ELF-1 (cell line): ENCODE results near the gene ADRA2B.
A peak's percentile ranks its signal among the peaks of the same experiment; 100 is the strongest.
"Not testable (repeated sequence)": the region's sequence is repeated elsewhere in the genome, so short reads cannot be mapped to it uniquely, and the experiment has no call there.

ENCODE experiments used
- DNase-seq: peaks from one replicate; pipeline ENCODE4 v3.0.0-alpha.2; 2016; ENCODE audit warnings: low read depth, low spot score

The ADRA2B gene

DNA sequence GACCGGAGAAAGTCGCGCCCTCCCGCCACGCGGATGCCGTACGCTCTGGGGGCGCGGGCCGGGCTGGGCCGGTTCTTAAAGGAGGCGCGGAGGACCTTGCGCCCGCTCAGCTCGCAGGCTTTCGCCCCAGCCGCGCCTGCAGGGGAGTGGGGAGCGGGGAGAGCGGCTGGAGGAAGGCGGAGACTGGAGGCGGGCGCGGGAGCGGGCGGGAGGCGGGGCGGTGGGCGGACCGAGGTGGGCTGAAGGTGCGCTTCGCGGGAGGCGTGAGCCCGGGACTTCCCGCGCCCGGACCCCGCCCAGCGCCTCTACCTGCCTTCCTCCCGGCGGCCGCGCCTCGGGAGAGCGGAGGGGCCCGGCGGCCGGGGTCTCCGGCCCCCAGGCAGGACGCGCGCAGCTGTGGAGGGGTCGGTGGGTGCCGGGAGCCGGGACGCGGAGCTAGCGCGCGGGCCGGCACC lies at the start of gene ADRA2B:
Gene ADRA2B (minus strand): TSS at position 148 of the 455 bp plus-strand sequence. CDS start 422 bp downstream, outside the sequence.
- DNase-seq = peak; percentile 62

DNA sequence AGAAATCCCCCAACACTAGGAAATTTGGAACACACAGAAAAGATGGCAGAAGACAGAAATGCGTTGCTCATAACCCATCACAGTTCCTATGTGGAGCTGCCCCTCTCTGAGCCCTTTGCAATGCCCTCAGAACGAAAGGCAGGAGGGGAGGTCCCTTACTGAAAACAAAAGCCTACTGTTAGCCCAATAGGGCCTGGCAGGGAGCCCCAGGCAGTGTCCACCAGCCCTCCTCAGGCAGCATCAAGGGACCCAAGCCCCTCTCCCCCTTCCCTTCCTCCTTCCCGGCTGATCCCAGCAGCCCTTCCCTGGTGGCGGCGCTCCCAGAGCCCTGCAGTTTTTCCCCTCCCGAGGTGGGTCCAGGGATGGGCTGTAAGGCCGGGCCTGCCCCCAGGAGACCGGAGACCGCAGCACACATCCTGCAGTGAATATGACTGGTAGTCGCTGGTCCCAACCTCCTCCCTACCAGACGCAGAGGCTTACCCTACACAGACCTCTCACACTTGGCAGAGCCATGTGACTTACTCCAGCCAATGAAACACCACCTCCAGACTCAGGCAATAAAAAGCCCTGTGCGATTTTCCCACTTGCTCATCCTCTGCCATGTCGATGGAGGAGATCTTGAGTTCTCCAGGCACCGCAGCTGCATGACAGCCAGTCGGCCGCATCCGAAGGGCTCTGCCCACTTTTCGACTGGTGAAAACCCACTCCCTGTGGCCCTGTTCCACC lies 48.3 kb upstream of the ADRA2B start:
- peak; percentile 86 for DNase-seq

DNA sequence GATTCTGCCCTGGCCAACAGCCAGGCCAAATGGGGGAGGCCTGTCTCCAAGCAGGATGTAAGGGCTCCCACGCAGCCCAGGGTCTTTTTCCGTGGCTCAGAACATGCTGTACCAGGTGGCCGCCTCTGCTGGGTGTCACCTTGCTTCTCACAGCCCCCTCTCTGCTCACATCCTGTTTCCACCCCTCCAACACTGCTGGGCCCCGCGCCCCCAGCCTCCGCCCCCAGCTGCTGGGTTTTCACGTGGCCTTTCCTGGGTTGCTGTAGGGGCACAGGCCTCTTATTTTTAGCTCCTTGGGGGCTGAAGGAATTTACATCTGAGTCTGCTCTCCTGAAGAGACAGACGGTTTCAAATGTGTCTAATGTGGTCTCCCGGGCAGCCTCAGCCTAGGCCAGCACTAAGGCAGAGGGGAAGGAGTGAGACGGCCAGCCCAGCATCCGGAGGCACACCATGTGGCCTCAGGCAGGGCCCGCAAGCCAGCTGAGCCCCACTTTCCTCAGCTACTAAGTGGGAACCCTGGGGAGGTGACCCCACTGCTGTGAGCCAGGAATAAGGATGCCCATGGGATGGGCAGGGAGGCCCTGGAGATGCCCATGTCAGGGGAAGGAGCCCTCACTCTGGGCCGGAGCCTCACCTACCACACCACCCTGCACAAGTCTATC lies 47.5 kb upstream of the ADRA2B start:
- no peak for DNase-seq

DNA sequence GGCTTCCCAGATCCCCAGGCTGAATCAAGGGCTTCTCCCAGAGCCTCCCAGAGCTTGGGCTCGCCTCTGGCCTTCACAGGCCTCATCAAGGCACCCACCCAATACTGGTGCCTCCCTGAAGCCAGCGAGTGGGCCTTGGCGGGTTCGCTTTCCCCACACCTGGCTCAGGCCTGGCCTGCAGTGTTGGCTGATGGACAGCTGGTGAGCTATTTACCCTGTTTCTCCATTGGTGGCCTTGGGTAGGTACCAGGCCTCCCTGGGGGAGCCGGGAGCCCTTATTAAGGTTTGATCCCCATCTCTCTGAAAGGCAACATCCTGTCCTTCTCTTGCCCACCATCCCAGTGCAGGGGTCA lies 47.0 kb upstream of the ADRA2B start:
- no peak for DNase-seq

DNA sequence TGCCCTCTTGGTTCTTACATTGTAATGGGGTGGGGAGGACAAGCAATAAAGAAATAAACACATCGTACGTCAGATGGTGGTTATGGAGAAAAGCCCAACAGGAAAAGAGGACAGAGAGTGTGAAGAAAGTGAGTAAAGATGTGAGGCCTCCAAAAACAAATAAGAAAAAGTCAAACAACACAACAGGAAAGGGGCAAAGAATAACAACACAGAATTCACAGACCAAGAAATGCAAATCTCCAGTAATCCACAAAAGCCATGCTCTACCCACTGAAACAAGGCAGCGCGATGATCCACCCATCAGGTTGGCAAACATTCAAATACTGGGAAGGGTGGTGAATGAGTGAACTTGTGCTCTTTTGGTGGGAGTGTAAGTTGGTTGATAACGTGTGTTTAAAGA lies 45.5 kb upstream of the ADRA2B start:
- DNase-seq = no peak

DNA sequence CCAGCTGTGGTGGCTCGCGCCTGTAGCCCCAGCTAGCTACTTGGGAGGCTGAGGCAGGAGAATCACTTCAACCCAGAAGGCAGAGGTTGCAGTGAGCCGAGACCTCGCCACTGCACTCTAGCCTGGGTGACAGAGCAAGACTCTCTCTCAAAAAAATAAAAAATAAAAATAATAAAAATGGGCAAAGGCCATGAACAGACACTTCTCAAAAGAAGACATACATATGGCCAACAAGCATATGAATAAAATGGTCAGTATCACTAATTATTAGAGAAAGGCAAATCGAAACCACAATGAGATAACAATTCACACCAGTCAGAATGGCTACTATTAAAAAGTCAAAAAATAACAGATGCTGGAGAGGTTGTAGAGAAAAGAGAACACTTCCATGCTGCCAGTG lies 44.0 kb upstream of the ADRA2B start:
- DNase-seq = not testable (repeated sequence)

DNA sequence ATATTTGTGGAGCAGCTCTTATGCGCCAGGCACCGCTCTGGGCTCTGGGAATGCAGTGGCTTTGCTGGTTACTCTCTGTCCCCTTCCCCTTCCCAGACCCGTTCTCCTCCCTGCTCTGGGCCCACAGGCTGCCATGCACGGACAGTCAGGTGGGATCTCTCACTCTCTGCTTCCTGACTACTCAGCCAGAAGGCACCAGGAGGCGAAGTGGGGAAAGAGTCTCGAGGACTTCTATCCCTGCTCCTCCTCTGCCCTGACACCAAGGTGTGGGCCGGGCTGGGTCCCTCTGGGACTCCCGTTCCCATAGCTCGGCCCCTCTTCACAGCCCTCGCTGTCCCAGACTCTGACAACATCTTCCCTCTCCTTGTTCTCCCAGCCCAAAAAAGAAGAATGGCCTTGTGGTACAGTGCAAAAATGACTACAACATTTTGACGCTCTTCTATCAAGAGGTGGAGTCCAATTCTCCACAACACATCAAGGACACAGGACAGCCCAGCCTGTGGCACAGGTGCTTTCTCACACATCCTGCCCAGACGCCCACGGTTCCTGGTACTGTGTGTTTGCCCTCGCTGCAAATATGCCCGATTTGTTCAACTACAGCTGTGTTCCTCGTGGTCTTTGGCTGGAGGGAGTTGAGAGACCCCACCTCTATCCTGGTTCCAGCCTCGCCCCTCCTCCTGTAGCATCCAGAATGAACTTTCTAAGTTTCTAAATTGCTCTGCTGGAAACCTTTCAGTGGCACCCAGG lies 42.9 kb upstream of the ADRA2B start:
- no peak for DNase-seq

DNA sequence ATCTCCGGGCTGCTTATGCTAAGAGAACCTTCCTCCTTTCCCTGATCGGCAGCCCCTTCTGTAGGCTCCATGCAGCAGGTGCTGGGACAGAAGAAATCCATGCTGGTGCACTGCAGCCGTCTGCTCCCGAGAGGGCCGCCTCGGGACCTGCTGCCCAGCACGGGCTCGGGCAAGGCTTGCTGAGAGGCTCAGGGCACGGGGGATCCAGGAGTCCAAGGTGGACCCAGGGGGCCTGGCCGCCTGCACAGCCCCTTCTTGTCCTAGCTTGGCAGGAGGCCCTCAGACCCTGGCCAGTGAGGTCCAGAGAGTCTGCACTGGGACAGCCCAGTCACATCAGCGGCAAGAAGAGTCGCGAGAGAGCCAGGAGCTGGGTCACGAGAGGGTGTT lies 42.2 kb upstream of the ADRA2B start:
- DNase-seq = no peak

DNA sequence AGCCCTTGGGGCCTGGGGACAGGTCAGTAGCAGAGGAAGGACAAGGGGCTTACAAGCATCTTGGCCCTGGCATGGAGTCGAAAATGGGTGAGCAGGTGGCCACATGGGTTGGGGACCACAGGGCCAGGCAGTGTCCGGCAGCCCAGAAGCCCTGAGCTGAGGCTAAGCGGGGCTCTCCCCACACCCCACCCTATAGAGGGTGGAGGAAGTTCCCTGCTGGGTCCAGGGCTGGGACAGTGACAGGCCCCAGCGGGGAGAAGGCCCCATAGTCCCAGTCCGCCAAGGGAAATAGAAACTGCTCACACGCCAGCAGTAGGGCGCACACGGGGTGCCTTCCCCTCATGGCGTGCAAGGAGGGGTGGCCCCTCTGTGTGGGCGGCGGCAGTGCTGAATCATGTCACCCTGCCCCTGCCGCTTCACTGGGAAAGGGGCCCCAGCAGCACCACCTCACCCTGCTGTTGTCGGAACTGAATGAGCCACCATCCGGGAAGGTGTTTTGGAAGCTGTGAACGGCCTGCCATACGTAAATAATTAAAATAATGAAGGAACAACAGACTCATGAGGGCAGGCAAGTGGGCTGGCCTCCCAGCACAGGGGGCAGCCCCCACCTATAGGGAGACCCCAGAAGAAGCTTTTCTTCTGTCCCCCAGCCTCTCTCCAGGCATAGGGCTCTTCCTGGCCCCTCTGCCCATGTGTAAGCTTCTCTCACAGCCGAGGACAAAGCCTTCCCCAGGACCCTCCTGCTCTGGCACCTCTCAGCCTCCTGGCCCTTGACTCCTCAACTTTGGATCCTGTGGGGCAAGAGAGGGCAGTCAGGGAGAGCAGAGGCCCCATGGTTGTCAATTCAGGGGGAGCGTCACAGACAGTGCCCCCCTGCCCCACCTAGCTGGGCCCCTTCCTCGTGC lies 41.5 kb upstream of the ADRA2B start:
- no peak for DNase-seq

DNA sequence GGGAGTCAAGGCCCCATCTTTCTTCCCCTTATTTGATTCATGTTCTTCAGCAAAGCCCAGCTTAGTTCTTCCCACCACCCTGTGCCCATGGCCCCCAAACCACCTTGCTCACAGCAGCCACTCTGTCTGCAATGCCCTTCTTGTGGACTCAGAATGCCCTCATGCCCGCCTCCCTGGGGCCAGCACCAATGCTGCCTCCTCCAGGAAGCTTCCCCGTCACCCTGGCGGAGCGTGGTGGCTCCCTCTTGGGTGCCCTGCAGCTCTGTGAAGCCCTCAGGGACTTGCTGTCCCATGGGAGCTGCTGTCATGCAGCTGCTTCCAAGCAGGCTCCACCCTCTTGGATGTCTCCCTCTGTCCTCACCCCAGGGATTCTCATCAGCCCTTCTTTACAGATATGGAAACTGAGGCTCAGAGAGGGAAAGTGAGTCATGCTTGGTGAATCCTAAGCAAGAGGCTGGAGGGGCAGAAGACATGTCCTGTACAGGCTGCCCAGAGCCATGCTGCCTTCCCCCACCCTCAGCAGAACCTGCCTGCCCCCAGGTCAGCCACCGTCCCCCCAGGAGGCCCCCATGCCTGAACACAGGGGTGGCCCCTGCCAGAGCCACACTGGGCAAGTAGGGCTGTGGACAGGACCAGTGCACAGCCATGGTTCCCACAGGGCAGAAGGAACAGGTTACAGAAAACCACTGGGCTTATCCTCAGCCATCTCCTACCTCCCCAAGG lies 40.7 kb upstream of the ADRA2B start:
- DNase-seq = no peak

DNA sequence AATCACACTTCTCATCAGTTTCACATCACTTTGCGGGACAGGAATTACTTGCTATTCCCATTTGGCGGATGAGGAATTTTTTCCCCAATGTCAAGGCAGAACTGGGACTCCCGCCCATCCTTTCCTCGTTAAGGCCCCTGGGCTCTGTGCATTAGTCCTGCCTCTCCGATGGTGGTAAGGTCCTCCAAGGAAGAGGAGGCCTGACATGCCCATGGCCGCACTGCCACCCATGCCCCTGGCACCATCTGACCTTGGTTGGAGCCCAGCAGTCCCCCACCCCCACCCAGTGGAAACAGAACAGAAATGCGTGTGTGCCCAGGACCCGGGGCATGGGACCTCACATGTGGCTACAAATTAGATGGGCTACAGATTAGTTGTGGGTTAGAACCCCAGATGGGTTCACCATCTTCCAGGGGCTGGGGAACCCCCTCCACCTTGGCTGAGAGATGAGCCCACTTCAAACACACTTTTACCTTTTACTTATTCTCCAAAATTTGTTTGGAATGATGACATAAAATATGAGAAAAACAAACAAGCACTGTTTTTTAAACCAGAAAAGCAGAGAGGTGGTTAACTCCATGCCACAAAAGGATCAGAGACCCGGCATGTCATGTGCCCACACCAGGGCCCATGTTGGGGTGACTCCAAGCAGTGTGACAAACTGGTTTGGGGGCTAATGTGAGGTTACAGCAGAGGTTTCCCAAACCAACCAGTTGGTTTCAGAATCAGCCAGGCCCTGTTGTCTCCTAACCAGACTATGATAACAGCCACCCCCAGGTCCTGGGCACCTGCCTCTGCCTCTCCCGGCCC lies 39.8 kb upstream of the ADRA2B start:
- no peak for DNase-seq

DNA sequence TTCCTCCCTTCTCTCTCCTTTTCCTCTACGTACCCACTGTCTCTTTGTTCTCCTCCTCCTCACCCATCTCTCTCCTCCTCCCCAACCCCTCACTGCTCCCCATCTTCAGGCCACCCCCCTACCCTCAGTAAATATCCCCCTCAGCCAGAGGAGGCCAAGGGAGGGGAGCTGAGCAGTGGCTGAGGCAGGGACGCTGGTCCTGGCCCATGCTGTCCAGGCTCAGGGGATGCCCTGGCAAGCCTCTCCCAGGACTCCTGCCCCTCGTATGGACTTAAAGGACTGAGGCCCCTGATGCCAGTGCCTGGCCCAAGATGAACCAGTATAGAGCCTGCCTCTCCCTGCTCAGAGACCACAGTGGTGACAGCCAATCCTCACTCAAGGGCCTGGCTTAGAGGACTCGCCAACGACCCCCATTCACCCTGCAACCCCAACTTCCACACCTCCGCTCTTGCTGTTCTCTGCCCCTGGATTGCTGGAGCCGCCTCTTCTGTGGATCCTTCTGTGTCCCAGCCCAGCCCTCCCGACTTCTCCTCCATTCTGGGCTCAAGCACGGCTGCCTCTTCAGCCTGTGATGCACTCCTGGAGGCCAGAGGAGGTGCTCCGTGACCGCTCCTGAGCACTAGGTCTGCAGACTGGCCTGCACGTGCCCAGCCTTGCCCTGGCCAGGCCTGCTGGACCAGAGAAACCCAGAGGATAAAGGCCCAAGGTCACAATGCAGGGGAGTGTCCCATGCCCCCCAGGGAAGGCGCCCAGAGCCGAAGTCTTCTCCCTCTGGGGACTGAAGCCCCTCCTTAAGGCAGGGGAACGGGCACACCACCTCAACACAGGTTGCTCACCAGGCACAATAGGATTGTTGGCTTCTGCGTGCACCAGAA lies 38.4 kb upstream of the ADRA2B start:
- DNase-seq = no peak

DNA sequence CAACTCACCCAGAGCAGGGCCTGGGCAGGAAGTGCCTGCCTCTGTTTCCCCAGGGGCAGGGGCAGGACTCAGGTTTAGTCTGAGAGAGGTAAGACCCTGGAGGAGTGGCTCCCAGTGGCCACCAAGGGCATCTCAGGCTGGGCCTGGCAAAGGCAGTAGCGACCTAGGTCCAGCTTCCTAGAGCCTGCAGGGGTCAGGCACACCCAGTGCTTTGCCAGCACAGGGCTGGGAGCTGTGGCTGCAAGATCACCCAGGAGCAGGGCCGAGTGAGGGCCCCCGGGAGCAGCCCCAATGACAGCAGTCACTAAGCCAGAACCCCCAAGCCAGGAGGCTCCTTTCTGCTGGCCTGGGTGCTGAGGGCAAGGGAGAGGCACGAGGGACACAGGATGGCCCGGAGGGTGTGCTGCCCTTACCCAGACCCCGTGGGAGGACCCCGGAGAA lies 37.6 kb upstream of the ADRA2B start:
- no peak for DNase-seq

DNA sequence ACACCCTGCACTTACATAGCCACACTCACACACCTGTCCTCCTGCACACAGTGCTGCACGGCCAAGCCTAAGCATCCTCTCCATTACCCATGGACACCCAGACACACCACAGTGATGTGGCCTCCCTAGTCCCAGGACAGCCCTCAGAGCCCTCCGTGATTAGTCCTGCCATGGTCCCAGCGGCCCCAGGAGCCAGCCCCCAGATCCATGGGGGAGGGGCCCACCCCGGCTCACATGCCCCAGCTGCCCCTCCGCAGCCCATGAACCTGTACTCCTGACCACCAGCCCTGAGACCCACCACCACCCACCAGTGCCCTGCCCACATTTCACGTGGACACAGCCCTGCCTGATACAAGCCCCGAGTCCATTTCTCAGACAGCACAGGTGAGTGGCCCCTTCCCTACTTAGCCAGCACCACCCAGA lies 36.9 kb upstream of the ADRA2B start:
- no peak for DNase-seq

DNA sequence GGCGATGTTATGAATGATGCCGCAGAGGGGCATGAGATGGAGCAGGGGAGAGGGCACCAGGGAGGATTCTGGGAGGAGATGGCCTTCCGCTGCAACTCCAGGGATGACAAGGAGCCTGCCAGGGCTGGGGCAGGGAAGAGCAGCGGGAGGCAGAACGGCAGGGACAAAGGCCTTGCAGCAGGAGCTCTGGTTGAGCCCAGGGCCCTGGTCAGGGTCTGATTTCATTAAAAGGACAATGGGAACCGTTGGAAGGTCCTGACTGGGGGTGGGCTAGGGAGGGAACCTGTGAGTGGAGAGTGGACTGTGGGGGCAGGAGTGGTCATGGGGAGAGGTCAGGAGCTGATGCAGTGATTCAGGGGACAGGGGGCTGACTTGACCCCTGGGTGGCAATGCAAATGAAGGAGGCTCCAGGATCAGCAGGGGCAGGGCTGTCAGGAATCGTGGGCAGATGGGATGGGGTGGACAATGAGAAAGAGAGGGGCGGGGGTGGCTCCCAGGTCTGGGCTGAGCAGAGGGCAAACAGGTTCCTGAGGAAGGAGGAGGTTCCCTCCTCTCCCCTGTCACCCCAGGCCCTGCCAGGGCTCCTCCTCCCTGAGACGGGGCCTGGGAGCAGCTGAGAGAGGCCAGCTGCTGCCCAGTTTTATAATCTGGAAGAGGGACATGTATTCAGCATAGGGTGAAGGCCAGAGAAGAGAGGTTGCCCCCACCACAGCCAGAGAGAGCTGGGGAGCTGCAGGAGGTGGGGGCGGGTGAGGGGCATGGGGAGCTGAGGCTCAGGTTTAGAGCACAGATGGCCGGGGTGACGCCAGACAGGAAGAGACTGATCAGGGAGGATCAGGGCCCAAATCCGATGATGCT lies 36.2 kb upstream of the ADRA2B start:
- DNase-seq = no peak

DNA sequence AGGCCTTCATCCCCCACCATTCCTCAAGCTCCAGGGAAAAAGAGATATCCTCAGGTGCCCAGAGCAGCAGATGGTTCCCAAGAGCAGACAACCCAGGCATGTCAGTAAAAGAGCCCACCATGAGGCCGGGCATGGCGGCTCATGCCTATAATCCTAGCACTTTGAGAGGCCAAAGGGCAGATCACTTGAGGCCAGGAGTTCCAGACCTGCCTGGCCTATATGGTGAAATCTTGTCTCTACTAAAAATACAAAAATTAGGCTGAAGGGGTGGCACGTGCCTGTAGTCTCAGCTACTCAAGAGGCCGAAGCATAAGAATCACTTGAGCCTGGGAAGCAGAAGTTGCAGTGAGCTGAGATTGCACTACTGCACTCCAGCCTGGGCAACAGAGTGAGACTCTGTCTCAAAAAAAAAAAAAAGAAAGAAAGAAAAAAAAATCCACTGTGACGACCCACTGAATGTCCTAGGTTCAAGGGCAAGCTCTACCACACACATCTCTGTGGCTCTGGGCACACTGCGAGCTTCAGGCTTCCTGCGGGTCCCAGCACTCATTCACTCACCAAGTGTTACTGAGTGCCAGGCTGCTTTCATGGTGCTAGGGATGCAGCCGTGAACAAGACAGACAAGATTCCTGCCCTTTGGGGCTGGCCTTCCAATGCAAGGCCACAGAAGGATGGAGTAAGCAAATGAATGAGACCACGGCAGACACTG lies 35.4 kb upstream of the ADRA2B start:
- no peak for DNase-seq

DNA sequence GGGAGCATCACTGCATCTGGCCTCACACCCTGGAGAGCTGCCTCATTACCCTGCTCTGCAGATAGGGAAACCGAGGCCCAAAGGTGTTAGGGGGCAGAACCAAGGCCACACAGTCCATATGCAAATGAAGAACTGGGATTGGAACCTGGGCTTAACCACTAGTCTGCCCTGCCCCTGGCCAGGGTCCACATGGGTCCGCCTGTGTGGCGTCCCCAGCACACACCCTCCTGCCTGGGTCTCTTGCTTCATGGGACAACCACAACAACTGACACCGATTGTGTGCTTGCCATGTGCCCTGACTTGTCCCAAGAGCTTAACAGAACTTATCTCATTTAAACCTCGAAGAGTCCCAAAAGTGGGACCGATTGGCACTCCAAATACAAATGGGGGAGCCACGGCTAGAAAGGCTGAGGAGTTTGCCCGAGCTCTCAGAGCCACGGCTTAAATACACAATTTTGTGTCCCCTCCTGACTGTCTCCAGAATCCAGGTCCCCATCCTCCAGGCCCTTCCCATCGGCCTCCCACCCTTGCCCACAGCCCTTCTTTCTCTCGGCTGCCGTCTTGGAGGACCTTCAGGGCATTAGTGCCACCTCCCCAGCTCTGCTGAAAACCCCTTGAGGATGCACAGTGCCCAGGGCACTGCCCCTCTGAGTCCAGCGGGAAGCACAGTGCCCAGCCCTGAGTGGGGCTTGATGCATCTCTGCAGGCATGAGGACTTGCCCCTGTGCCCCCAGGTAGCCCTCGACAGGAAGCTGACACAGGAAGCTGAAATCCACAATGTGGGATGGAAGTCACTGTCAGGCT lies 34.6 kb upstream of the ADRA2B start:
- DNase-seq = no peak
